Esophagus squamous epithelium (tissue), 5 donors: ENCODE data around the gene CDC25B. TPM values are rescaled to one million over a fixed set of nuclear protein-coding genes. Genes with fewer than 3 reads are reported as not detected.

Source experiments
- DNase-seq: peaks from one replicate; lab custom pipeline; 2025; lab: John Stamatoyannopoulos, UW
- H3K27ac ChIP-seq, 4 donors: fragments of 200-600 bp; sonication (generic); one replicate each; pipeline ENCODE4 v1.5.1; 2016 to 2019; ENCODE audit warnings: mild to moderate bottlenecking in 1 of 4
- H3K27me3 ChIP-seq, 4 donors: fragments of 200-600 bp; sonication (generic); 1 replicate in 3 of 4; 2 replicates in 1 of 4; pipeline versions ENCODE4 v1.5.1 to v1.6.0; 2017 to 2021; ENCODE audit warnings: antibody characterized with exemption in 1 of 4
- H3K36me3 ChIP-seq, 3 donors: fragments of 200-600 bp; sonication (generic); one replicate each; pipeline ENCODE4 v1.5.1; 2016 to 2019
- H3K4me1 ChIP-seq, 3 donors: fragments of 200-600 bp; sonication (generic); one replicate each; pipeline ENCODE4 v1.5.1; 2017 to 2019
- H3K4me3 ChIP-seq, 4 donors: fragments of 200-600 bp; sonication (generic); 1 replicate in 3 of 4; 2 replicates in 1 of 4; pipeline ENCODE4 v1.5.1; 2016 to 2019; ENCODE audit warnings: mild to moderate bottlenecking in 2 of 4, moderate library complexity in 1 of 4
- H3K9me3 ChIP-seq, 3 donors: fragments of 200-600 bp; sonication (generic); one replicate each; pipeline ENCODE4 v1.5.1; 2016 to 2019
- CTCF ChIP-seq, 6 experiments: fragments of 450-650 bp in 4 of 6; fragments of 200-600 bp in 2 of 6; sonication (generic) in 2 of 6; IDR thresholded peaks; one replicate each; pipeline ENCODE4 v1.5.1; 2016 to 2019; ENCODE audit warnings: antibody characterized with exemption in 6 of 6, mild to moderate bottlenecking in 4 of 6, moderate library complexity in 4 of 6
- POLR2A ChIP-seq, 4 donors: fragments of 450-650 bp; IDR thresholded peaks; one replicate each; pipeline ENCODE4 v1.6.1; 2017; ENCODE audit warnings: antibody characterized with exemption in 4 of 4, mild to moderate bottlenecking in 4 of 4, moderate library complexity in 3 of 4
- WGBS, 2 donors: methylation state at CpG; one replicate each; pipeline ENCODE4 v1.1.5; 2018; 5-methylcytosine and 5-hydroxymethylcytosine counted together
- intact Hi-C: fragments of 100-400 bp; cut with DNase I; formaldehyde crosslinking; loops from one replicate; pipeline ENCODE4 v1.15.0; 2022
- total RNA-seq, 4 donors: library from RNA; depleted of rRNA; stranded (reverse); fragments of >200 nt; gene quantifications; one replicate each; pipeline ENCODE4 v1.1.0, GENCODE V29; 2016
- donor health status: DM: yes; HTN: yes; CAD: no.

CDC25B gene
- 10 to 100 TPM; 15.6 to 26.2 (median 18.1) TPM for total RNA-seq

DNA sequence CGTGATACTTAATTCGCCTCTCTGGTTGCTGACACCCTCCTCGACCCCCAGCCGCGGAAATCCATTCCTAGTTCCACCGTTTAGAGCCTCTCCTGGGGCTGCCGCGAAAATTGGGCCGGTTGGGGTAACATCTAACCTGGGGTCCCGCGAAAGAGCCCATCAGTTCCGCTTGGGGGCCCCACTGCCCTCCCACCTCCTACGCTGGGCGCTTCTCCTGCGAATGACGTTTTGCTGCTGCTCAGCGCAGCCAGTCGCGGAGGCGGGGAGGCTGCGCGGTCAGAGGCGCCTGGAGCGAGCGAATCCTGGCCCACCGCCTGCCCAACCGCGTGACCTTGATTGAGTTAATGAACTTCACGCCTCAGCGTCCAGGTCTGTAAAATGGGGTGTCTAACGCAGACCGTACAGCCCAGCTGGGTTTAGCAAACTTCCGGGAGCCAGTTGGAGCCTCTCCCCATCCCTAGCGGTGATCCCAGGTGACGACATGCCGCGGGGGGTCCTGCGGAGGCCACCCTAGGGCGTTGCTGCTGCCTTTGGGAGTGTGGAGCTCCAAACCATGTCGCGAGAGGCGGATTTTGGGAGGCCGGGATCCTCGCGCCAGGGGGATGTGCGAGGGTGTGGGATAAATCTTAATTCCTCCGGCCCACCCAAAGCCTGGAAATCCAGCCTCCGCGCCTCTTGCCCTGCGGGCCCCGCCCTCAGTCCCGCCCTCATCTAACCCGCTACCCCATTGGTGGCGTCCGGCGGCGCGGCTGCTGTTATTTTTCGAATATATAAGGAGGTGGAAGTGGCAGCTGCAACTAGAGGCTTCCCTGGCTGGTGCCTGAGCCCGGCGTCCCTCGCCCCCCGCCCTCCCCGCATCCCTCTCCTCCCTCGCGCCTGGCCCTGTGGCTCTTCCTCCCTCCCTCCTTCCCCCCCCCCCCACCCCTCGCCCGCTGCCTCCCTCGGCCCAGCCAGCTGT is at the start of gene CDC25B:
TSS of gene CDC25B (plus strand) at position 800 of the 958 bp plus-strand sequence. CDS start 222 bp downstream, outside the sequence.
- no peaks in the 10 kb centered on the region for H3K27me3 ChIP-seq
- peak in 2 of 4 donors; percentile 51 to 52 for TF ChIP-seq POLR2A (IDR thresholded peaks at IDR 0.05)
- peak; percentile 38 to 74 (median 60) for TF ChIP-seq CTCF (IDR thresholded peaks at IDR 0.05)
- intact Hi-C loops, result no loop called here
- DNase-seq, result peak; percentile 75
- WGBS, 2 donors, result 2% methylated on average over 14 to 26 of the region's 69 CpGs
- H3K4me3 ChIP-seq, result peak within 1 kb of the TSS; percentile 49 to 78 (median 64)
- peaks cover 0 to 16% (median 9%) of the 10 kb centered on the region in 3 donors for H3K36me3 ChIP-seq
- H3K9me3 ChIP-seq, result no peaks in the 10 kb centered on the region
- H3K27ac ChIP-seq, result peak within 1 kb of the TSS; percentile 92 to 98 (median 97)
- peaks cover 41 to 64% (median 47%) of the 10 kb centered on the region in 3 donors for H3K4me1 ChIP-seq

- 88% methylated on average over 2 of the region's 2 CpGs; no CpG with 5 or more reads in 1 of the 2 donors for WGBS, 2 donors
- no peak for DNase-seq
- intact Hi-C loops, result no loop called here
Observed at GRCh38 chr20:3747471-3747870, 48.6 kb upstream of the CDC25B start.

GRCh38 chr20:3748073-3748472 is 48.0 kb upstream of the CDC25B start:
- no peak overlapping the region for H3K4me3 ChIP-seq
- WGBS, 2 donors, result 80% methylated on average over 2 of the region's 16 CpGs; no CpG with 5 or more reads in 1 of the 2 donors
- H3K4me1 ChIP-seq, result peaks cover 4 to 49% (median 12%) of the 10 kb centered on the region in 3 donors
- H3K36me3 ChIP-seq, result peaks cover 0 to 37% (median 0%) of the 10 kb centered on the region in 3 donors
- intact Hi-C loops, result no loop called here
- H3K27ac ChIP-seq, result no peak overlapping the region
- no peak for TF ChIP-seq CTCF (IDR thresholded peaks at IDR 0.05)
- no peak for TF ChIP-seq POLR2A (IDR thresholded peaks at IDR 0.05)
- H3K9me3 ChIP-seq, result no peaks in the 10 kb centered on the region
- H3K27me3 ChIP-seq, result peaks cover 0 to 61% (median 0%) of the 10 kb centered on the region in 4 donors
- DNase-seq, result no peak

More at GRCh38 chr20:3747471-3747870, 48.6 kb upstream of the CDC25B start:
- Histone ChIP-seq H3K27ac (no peak overlapping the region), H3K4me1 (peaks cover 4 to 43% (median 9%) of the 10 kb centered on the region in 3 donors), H3K4me3 (no peak overlapping the region), H3K9me3 (no peaks in the 10 kb centered on the region), H3K36me3 (peaks cover 0 to 37% (median 0%) of the 10 kb centered on the region in 3 donors), H3K27me3 (peaks cover 0 to 61% (median 0%) of the 10 kb centered on the region in 4 donors)
- TF ChIP-seq POLR2A (IDR thresholded peaks at IDR 0.05), result no peak
- no peak for TF ChIP-seq CTCF (IDR thresholded peaks at IDR 0.05)

DNA sequence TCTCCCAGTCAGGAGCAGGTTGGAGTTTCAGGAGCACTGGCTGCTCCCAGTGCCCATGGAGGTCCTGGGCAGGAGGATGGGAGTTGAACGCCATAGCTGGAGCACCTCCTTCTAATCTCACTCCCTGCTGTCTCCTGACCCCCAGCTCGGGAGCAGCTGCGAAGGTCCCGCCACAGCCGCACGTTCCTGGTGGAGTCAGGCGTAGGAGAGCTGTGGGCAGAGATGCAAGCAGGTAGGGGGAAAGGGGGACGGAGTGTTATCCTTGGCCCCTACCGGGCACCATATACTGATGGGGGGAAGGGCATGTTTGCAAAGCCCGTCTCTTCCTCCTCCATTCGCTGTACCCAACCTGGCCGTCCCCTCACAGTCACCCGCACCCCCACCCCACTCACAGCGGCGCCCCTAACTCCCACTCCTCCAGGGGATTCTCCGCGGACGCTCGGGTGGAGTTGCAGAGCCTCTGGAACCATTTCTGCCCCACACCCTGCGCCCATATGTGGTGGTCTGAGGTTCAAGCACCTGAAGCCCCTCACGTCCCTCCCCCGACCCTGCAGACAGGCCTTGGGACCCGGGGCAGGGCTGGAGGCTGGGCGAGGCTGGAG is 46.9 kb upstream of the CDC25B start:
- WGBS, 2 donors, result 86 to 87% methylated on average over 3 to 10 of the region's 24 CpGs
- H3K4me1 ChIP-seq, result peaks cover 4 to 49% (median 12%) of the 10 kb centered on the region in 3 donors
- intact Hi-C loops, result no loop called here
- H3K4me3 ChIP-seq, result peak overlapping the region in 2 of 4 donors; percentile 15 to 31
- H3K36me3 ChIP-seq, result peaks cover 0 to 37% (median 0%) of the 10 kb centered on the region in 3 donors
- DNase-seq, result no peak
- no peak overlapping the region for H3K27ac ChIP-seq
- no peaks in the 10 kb centered on the region for H3K9me3 ChIP-seq
- peaks cover 0 to 61% (median 0%) of the 10 kb centered on the region in 4 donors for H3K27me3 ChIP-seq
- TF ChIP-seq CTCF (IDR thresholded peaks at IDR 0.05) (no peak), POLR2A (IDR thresholded peaks at IDR 0.05) (no peak)
